CD4-positive, alpha-beta T cell treated with Interleukin-15 for 1 hour (primary cell): ENCODE results near the gene CYREN.
"Not testable (repeated sequence)": the region's sequence is repeated elsewhere in the genome, so short reads cannot be mapped to it uniquely, and the experiment has no call there.

Experiments
- DNase-seq: peaks from one replicate; pipeline ENCODE4 v3.0.0-alpha.2; 2020

CYREN gene, protein sequence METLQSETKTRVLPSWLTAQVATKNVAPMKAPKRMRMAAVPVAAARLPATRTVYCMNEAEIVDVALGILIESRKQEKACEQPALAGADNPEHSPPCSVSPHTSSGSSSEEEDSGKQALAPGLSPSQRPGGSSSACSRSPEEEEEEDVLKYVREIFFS

DNA sequence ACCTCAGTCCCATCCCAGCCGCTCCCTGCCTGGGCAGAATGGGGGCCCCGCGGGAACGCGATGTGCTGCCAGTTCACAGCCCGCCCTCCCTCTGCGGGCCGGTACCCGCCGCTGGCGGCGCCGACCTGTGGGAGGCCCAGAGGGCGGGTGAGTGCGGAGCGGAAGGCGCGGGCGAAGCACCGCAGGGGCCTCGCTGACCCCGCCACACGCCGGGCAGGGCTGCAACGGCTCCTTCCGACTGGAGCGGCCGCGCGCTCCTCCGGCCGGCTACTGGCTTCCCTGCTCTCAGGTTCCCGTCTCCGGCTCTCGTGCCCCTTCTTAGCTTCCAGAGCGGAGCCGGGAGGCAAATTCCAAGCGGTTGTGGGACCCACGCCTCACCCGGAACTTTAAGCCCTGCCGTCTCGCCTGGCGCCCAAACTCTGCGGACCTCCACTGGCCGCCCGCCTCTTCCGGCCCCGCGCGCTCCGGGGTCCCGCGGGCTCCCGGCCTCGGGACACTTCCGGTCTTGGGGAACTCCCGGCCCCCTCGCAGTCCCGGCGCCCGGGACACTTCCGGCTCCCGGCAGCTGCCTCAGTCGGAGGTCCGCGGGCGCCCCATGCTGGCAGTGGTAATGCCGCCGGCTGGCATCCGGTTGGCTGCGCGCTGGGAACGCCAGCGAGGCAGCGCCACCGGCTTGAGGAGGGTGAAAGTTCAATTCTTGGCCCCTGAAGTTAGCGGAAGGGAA lies at the start of gene CYREN:
Gene CYREN (minus strand): TSS at position 434 of the 724 bp plus-strand sequence. CDS start 1,785 bp downstream, outside the sequence.
- DNase-seq, result peak; percentile 92

DNA sequence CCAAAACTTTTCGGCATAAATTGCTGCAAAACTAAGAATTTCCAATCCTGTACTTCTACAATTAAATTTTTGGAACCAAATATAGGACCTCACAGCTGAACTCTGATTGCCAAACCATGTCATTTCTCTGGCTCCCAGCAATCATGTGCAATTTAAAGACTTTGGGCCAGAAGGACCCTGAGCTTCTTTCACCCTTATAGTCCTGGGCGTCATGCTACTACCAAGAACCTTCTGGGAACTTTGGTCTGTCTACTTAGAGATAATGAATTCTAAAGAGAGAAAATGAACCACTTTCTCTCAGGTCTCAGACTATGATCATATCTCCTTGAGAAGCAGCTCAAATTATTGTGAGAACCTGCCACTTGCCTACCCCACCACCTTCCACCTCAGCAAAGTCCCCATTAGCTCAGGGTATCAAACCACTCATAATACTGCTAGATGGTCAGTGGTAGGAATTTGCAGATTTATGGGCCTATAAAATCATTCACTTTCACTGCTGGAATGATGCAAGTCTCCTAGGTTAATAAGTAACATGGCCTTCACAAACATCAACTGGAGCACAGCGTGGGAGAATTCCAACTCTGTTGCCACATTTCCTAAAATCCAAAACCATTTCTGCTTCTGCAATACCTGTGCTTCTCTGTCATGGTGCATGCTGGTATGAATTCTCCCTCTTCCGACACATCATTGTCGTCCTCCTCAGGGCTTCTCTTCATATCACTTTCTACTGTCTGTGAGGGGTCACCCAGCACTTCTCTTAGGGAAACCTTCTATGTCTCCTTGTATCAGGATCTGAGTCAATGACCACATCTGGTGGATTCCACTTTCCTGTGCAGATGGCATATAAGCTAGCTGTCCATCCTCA lies 47.4 kb upstream of the CYREN start:
- no peak for DNase-seq

DNA sequence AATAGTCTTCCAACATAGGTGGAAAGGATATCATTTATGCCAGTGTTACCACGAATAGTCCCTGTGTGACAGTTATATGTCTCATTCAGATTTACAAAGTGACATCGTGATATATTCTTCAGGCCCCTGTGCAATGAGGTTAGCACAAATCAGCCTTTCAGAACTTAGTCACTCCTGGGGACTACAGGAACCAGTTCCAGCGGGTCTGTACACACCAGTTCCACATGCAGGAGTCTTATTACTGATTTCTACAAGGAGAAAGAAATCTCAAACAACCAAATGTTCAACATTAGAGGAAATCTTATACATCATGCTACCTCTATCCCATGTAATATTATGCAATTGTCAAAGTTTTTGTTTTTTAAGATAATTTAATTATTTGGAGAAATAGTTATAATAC lies 45.2 kb upstream of the CYREN start:
- no peak for DNase-seq

DNA sequence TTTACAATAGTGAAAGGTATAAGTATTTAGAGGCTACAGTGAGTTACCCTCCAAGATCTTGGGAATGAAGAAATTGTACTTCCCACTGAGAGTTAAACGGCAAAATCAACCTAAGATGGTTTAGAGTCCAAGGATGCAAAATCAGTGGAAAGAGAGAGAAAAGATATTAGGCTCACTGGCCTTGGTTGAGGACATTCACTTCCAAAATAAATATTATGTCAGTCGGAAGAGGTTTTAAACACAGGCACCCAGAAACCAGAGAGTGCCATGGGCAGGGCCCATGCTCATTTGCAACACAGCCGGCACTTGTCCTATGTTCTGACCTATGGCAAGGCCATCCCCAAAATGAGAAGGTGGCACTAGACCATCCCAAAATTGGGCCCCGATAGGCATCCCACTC lies 44.7 kb upstream of the CYREN start:
- DNase-seq, result no peak

DNA sequence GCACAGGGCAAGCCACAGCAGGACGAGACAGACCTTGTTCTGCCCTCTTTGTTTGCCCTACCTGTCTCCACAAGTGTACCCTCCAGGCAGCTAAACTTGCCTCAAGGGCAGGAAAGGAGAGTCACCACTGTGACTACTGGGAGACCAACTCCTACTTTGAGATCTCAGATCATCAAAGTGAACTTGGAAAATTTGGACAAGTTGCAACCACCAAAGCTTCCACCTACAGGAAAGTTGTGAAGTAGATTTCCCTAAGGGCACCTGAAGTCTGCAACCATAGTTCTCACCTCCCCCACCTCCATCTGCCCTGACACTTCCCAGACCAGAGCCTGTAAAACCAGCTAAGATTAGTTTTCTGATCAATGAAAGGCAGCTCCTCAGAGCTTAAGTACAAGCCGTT lies 43.3 kb upstream of the CYREN start:
- DNase-seq, result no peak

DNA sequence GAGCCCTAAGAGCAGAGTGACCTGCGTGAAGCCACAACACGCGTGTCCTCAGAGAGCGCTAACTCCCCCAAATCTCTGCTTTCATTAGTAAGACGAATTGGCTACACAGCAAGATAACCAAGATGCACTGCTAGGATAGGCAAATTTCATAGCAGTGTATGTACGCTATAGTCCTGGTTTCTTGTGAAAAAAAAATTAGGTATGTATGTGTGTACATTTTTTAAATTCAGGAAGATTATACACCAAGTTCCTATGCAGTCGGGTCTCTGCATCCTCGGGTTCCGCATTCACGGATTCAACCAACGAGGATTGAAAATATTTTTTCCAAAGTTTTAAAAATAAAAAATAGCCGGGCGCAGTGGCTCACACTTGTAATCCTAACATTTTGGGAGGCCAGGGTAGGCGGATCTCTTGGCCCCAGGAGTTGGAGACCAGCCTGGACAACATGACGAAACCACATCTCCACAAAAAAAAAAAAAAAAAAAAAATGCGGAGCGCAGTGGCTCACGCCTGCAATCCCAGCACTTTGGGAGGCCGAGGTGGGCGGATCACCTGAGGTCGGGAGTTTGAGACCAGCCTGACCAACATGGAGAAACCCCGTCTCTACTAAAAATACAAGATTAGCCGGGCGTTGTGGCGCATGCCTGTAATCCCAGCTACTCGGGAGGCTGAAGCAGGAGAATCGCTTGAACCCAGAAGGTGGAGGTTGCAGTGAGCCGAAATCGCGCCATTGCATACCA lies 41.6 kb upstream of the CYREN start:
- DNase-seq, result not testable (repeated sequence)

DNA sequence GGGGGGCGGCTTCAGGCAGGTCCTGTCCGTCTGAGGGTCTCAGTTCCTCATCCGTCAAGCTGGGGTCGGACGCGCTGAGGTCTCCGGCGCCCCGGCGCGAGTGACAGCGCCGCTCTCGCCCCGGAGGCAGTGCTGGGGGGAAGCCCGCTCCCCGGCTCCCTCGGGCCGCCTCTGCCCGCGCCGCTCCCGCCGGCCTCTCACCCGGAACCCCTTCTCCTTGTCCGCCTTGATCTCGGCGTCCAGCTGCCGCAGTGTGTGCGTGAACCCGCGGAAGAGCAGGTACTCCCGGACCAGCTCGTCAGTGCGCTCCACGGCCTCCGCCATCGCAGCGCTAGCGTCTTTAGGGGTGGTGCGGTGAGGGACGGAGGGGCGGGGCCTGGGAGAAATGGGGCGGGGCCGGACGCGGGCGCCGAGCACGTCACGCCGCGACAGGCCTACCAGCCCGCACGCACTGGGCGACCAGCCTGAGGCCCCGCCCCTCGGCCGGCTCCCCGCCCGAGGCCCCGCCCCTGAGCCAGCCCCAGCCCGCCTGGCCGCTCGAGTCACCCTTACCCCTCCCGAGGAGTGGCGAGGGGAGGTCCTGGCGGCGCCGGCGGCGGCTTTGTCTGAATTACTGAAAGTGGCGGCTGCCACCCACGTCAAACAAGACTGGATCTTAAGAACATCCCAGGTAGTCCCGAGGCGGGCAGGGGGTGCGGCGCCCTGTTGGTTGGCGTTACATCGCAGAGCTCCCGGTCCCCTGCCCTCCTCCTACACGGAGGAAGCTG lies 40.9 kb upstream of the CYREN start, which contains the start of gene WDR91:
Gene WDR91 (minus strand): TSS at position 348 of the 767 bp plus-strand sequence. CDS start 24 bp downstream, at position 324.
- peak; percentile 97 for DNase-seq

DNA sequence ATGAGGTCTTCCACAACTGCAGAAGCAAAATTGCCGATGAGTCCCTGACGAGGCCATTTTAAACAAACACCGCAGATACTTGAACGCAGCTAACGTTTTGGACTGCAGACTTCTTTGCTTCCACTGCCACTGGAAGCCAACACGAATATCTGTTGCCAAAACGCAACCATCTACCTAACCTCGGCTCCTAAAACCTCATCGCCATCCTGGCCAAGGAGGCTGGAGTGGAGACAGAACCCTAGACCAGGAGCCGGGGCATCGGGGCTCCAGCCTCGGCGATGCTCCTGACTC lies 40.3 kb upstream of the CYREN start:
- DNase-seq, result no peak

DNA sequence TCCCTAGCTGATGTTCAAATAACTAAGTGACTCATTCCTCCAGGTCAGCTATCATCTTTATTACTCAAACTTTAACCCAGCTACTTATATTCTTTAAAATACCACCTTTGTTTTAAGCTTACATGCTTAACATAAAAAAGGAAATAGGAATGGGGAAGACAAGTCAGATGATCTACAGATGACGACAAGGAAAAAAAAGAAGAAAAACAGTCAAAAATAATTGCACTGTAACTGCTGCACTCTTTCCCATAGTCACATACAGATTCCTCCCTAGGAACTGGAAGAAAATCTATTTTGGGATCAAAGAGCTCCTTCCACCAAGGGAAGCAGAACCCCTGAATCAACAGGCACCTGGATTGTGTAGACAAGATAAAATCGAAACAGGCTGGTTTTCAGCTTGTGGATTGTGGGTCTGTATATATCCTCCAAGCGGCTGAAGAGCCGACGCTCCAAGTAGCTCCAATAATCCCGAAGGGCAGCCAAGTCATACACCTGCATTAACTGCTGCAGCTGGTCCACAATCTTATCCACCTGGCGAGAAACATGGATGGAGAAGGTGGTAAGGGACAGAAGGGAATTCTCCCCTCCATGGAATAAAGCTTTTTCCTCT lies 38.8 kb upstream of the CYREN start:
- DNase-seq, result no peak

DNA sequence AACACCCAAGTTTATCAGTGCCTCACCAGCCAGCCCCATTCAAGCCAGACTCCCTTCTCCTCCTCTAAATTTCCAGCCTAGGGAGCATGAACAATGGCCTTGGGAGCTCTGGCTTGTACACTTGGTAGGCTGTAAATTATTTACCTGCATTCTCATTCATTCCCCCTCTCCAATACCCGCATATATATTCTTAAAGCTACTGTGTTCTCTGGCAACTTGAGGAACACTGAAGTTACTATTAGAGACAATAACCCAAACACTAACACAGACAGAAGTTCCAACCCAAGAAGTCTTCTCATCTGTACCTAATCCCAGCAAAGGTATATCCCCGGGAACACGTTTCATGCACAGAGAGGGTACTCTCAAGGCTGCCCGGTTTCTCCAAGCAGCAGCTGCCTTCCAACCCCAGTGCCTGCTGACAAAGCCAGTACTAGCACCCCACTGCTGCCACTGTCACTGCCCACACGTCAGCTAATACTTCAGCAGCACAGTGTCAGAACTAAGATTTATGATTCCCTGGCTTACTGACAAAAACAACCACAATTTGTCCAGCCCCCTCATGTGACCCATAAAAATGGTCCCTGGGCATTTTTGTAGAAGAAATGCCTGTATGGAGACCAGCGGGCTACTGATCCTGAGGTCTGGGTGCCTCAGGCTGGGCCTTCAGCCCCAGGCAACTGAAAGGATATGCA lies 37.7 kb upstream of the CYREN start:
- DNase-seq, result no peak

DNA sequence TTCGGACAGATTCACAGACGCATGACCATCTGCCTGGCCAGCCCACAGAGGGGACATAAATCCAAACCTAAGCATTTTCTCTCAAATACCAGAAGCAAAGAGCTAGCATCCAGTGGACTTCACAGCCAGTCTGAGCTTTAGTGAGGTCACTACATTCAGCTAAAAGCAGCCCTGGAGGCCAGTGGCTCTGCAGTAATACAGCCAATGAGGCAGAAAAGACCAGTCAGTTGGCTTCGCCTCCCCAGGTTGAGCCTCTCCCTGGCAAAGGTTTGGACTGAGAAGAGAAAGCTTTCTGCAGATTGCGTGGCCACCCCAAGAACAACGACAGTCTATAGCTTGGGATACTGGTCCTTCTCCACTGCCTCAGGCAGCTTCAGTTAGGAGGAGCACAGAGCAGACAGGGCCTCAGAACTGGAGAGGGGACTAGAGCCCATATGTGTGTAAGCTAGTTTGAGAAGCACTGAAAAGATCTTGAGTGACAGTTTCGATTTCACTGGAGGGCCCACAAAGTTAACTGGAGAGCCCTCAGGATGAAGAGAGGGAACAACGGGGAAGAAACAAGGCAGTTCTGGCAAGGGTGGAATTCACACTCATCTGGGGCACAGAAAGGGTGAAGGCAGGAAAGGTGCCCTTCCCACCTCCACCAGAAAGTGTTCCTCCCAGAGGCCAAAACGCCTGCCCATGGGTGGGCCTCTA lies 37.0 kb upstream of the CYREN start:
- no peak for DNase-seq

DNA sequence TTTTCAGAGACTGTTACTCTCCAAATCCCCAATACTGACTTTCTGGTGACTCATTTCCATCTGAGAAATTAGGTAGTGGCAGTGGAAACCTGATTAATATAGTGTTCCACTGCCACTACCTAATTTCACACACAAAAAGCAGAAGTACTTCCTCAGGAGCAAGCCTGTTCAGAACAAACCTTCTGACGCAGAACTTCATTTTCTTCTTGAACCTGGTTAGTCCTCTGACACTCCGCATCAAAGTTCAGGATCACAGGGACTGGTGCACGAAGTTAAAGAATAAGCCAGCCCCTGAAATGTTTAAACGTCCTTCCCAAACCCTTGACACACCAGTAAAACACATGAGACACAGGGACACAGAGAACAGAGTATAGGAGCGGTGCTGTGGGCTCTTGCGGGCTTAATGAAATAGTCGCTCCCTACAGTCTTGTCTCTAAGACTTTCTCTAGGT lies 36.5 kb upstream of the CYREN start:
- no peak for DNase-seq

DNA sequence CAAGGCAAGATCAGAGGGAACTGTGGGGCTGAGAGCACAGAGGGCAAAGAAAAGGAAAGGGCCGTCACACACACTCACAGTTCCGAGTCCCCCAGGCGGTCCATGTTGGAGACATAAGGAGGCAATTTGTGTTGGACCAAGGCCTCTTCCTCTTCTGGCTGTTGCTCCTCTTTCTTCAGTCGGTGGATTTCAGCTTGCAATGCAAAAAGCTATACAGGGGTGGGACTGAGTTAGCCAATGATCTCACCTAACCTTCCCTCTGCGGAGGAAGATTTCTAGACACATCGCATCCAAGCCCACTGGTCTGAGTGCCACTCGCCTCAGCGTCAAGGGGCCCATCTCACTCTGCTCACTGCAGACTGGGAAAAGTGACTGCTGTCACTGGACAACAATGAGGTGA lies 35.3 kb upstream of the CYREN start:
- no peak for DNase-seq

DNA sequence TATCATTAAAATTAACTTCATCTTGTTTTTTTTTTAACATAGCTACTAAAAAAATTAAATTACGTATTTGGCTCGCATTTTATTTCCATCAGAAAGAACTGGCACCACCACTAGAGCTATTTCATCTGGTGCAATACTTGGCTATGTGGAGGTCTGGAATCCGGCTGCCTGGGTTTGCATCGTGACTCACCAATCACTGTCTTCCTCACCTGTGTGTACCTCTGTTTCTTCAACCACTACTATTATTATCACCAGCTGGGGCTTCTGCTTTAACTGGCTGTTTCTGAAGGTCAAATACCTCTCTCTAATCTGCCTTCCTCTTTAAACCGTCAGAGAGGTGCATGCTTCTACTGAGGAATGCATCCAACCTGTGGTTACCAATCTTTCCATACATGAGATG lies 34.4 kb upstream of the CYREN start:
- DNase-seq, result no peak

DNA sequence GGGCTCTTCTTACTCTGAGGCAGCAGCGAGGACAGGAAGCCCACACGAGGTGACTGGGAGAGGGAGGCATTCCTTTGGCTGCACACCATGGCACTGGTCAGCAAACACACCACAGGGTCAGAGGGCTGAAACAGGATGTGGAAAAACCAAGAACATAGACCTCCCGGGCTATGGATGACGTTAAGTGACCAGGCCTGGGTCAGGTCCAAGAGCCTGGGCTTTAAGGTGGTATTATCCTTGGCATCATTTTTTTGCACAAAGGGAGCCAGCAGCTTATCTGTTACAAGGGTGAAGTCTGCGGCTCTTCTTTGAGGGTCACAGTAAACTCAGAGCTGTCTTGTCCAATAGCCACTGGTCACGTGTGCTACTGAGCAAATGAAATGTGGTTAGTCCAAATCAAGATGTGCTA lies 33.8 kb upstream of the CYREN start:
- no peak for DNase-seq

DNA sequence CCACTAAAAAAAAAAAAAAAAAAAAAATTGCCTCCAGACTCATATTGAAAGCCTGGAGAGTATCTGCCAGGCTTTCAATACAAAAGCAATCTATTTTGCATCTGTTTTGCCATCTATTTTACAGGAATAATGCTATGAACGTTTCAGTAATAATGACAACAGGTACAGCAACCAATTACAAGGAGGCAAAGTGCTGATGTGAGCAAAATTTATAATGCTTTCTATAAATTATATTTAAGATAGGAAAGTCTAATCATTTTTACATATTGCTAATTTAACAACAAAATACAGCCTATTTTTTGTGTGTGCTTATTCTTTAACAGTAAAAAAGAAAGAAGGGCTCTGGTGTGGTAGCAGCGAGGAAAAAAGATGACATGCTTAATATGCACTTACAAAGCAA lies 30.8 kb upstream of the CYREN start:
- no peak for DNase-seq

DNA sequence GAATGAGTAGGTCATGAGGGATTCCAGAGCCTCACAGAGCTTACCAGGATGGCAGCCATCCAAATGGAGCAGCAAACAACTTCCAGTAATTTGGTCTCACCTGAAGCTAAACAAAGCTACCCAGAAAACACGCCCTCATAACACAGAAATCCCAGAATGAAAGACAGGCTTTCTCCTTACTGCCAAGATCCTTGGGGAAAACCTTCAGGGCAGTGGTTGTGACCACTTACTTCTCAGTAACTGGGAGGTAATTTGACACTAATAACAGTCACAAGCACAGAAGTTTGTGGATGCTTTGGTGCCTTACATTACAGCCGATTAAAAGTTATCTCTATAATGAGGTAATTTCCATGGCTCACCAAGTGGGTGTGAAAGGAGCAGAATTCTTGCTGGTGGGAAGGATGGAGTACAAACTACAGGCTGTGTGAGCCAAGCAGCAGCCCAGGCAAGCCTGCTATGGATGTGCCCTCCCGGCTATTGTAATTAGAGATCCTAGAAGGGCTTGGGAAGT lies 30.4 kb upstream of the CYREN start:
- no peak for DNase-seq

DNA sequence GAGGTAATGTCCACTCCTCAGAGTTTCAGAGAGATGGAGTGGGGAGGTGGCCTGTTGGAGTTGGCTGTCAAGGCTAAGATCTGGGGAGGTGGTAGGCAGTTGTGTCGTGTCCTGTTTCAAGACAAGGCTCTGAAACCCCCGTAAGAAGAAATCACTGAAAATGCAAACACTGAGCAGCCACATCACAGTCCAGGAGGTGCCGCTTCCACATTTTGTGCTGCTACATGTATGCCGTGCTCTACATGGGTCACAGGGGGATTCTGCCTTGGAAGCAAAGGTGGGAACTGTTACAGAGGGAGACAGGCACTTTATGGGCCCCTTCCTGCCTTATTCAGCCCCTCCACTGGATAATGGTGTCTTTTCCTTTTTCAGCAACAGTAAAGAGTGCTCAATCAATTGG lies 28.9 kb upstream of the CYREN start:
- DNase-seq, result no peak

DNA sequence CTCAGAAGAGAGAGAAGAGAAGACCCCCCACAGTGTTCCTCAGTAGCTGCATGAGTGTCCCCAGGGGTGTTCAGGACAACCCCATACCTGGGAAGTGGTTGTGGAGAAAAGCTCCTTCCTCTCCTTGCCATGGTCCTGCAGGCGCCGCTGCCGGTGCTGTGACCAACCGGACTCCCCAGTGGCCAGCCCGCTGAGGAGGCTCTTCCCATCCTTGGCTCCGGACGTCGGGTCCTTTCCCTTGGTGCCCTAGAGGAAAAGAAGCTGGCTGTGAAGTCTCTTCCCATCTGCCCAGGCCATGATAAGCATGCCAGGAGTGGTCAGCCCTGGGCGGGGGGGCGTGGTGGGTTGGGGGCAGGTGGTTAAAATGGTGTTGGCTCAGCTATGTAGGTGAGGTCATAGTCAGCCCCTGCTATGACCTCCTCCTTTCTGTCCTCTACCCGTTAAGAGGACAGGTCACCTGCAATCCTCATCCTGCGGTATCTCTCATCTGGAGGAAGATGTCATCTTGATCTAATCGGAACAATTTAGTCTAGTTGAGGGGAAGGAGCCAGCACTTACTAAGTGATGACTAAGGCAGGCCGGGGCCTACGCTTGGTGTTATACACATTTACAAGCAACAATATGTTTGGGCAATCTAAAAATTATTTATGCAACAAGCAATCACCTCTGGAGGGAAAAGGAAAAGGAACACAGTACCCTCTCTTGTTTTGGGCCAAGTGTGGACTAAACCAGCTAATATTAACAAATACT lies 27.6 kb upstream of the CYREN start:
- no peak for DNase-seq

DNA sequence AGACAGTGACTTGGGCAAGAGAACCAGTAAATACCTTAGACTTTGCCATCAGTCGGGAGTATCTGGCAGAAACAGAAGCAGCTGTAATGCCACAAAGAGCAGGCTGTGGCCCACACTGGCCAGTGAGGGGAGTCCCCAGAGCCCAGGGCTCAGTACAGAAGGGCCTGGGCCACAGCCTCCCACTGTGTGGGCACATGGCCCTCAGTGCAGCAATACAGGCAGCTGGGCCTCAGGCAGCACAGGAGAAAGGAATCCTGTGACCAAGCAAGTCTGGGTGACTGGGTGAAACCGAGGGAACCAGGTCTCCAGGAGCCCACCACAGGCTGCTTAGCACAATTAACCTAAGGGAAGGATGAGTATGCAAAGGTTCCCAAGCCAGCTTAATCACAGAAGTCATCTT lies 26.8 kb upstream of the CYREN start:
- no peak for DNase-seq
